GM19351 (cell line): ENCODE results near the gene GTF2IRD2.
"Not testable (repeated sequence)": the region's sequence is repeated elsewhere in the genome, so short reads cannot be mapped to it uniquely, and the experiment has no call there.

Experiments
- ATAC-seq: cut with Tn5 transposase; IDR thresholded peaks from one replicate; pipeline ENCODE4 v1.9.1; 2021; ENCODE audit warnings: mild to moderate bottlenecking, moderate library complexity; ENCODE audit not compliant: unreplicated experiment

Gene GTF2IRD2

GRCh38 chr7:74850833-74851721 lies at the start of gene GTF2IRD2:
TSS of gene GTF2IRD2 (minus strand) at chr7:74851605. CDS start at chr7:74836378, 15,227 bp downstream.
- peak; percentile 84 for ATAC-seq

- ATAC-seq, result peak; percentile 79
Observed at GRCh38 chr7:74890158-74891123, 39.0 kb upstream of the GTF2IRD2 start.

GRCh38 chr7:74889518-74890129 lies 38.2 kb upstream of the GTF2IRD2 start:
- ATAC-seq, result not testable (repeated sequence)

GRCh38 chr7:74885295-74885694 lies 33.9 kb upstream of the GTF2IRD2 start:
- not testable (repeated sequence) for ATAC-seq

GRCh38 chr7:74882110-74882509 lies 30.7 kb upstream of the GTF2IRD2 start:
- not testable (repeated sequence) for ATAC-seq

- not testable (repeated sequence) for ATAC-seq
Observed at GRCh38 chr7:74874748-74875512, 23.5 kb upstream of the GTF2IRD2 start.

GRCh38 chr7:74874104-74874747 lies 22.8 kb upstream of the GTF2IRD2 start:
- not testable (repeated sequence) for ATAC-seq

- ATAC-seq, result not testable (repeated sequence)
Observed at GRCh38 chr7:74872542-74872941, 21.1 kb upstream of the GTF2IRD2 start.

- not testable (repeated sequence) for ATAC-seq
Observed at GRCh38 chr7:74865777-74866176, 14.4 kb upstream of the GTF2IRD2 start.

GRCh38 chr7:74849853-74850252 lies 1.6 kb downstream of the GTF2IRD2 start:
- not testable (repeated sequence) for ATAC-seq

GRCh38 chr7:74830411-74830810 lies 21.0 kb downstream of the GTF2IRD2 start:
- not testable (repeated sequence) for ATAC-seq

- not testable (repeated sequence) for ATAC-seq
Observed at GRCh38 chr7:74829959-74830358, 21.4 kb downstream of the GTF2IRD2 start.

GRCh38 chr7:74821259-74821658 lies 30.1 kb downstream of the GTF2IRD2 start:
- not testable (repeated sequence) for ATAC-seq

- peak; percentile 92 for ATAC-seq
Observed at GRCh38 chr7:74820146-74820805, 31.1 kb downstream of the GTF2IRD2 start.

- not testable (repeated sequence) for ATAC-seq
Observed at GRCh38 chr7:74815882-74816281, 35.5 kb downstream of the GTF2IRD2 start.

- not testable (repeated sequence) for ATAC-seq
Observed at GRCh38 chr7:74798644-74799043, 52.8 kb downstream of the GTF2IRD2 start.

GRCh38 chr7:74797848-74798622 lies 53.4 kb downstream of the GTF2IRD2 start:
- ATAC-seq, result not testable (repeated sequence)

- ATAC-seq, result peak; percentile 7
Observed at GRCh38 chr7:74789200-74789736, 62.1 kb downstream of the GTF2IRD2 start.
